MCF 10A (cell line): ENCODE measurements around the gene ACBD5. TPM values are rescaled to one million over a fixed set of nuclear protein-coding genes. Genes with fewer than 3 reads are reported as not detected.
"Not testable (repeated sequence)": the region's sequence is repeated elsewhere in the genome, so short reads cannot be mapped to it uniquely, and the experiment has no call there.

ENCODE experiments used
- BruUV-seq: library from RNA; stranded (reverse); fragments of 400-500 nt; replicated peaks from 2 replicates; lab custom pipeline; 2021; lab: Mats Ljungman, UMichigan
- CTCF ChIA-PET: fragments of 300-600 bp; sonication (Branson Sonifier 250); formaldehyde crosslinking; extraction: SDS; loops from one replicate; lab custom pipeline; 2021; ENCODE audit warnings: antibody characterized with exemption, inconsistent platforms; lab: Yijun Ruan, JAX
- POLR2A ChIA-PET: fragments of 300-600, 350-650 bp; sonication (Branson Sonifier 250); formaldehyde crosslinking; extraction: SDS; loops from one replicate; lab custom pipeline; 2020; ENCODE audit warnings: antibody characterized with exemption, inconsistent platforms; lab: Yijun Ruan, JAX
- DNase-seq: peaks from one replicate; pipeline ENCODE4 v3.0.0-alpha.2; 2018; ENCODE audit not compliant: unreplicated experiment
- H3K27ac Mint-ChIP-seq: one replicate; pipeline ENCODE4 v1.8.0; 2022; ENCODE audit warnings: mild to moderate bottlenecking, low read depth, mixed read lengths; ENCODE audit not compliant: unreplicated experiment
- H3K27me3 Mint-ChIP-seq: one replicate; pipeline ENCODE4 v1.8.0; 2022; ENCODE audit warnings: mixed read lengths; ENCODE audit not compliant: insufficient read depth, unreplicated experiment
- H3K36me3 Mint-ChIP-seq: one replicate; pipeline ENCODE4 v1.8.0; 2022; ENCODE audit warnings: mild to moderate bottlenecking, moderate library complexity, mixed read lengths; ENCODE audit not compliant: insufficient read depth, unreplicated experiment
- H3K4me1 Mint-ChIP-seq: one replicate; pipeline ENCODE4 v1.8.0; 2022; ENCODE audit warnings: mixed read lengths; ENCODE audit not compliant: insufficient read depth, unreplicated experiment
- H3K4me3 Mint-ChIP-seq: one replicate; pipeline ENCODE4 v1.8.0; 2022; ENCODE audit warnings: mild to moderate bottlenecking, moderate library complexity, mixed read lengths; ENCODE audit not compliant: unreplicated experiment
- H3K9me3 Mint-ChIP-seq: one replicate; pipeline ENCODE4 v1.8.0; 2022; ENCODE audit warnings: mixed read lengths; ENCODE audit not compliant: unreplicated experiment
- intact Hi-C: fragments of 100-400 bp; cut with micrococcal nuclease; formaldehyde crosslinking; loops from 2 replicates; pipeline ENCODE4 v1.14.1; 2022
- total RNA-seq: library from RNA; stranded (reverse); gene quantifications from 2 replicates; pipeline ENCODE4 v1.2.3, GENCODE V29; 2022
- TF ChIP-seq, protein P1 (sequence below): fragments of 200-600 bp; IDR thresholded peaks from one replicate; pipeline ENCODE4 v1.8.0; 2022; ENCODE audit warnings: antibody characterized with exemption, mild to moderate bottlenecking; ENCODE audit not compliant: unreplicated experiment

Gene ACBD5
- total RNA-seq, 1 experiment from 2014 or later, result 22.2 TPM

DNA sequence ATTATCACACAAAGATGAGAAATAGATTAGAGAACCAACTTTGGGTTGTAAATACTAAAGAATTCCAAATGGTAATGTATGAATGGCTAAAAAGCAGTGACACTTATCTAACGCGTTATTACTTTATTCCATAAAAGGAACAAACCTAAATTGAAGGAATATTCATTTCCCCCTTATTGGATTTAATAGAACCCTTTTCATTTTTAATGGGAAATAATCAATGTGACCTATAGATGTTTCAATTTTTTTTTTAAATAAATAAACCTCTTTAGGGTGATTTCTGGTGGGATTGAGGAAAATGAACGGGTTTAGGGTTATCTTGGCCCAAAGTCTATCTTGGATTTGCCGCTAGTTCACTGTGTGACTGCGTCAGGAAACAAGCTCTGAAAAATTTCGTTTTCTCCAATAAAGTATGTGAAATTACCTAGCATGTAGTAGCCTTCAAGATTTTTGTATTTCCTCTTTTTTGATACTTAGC, 1.9 kb upstream of the ACBD5 start:
- TSS peak; percentile 89 for BruUV-seq
- DNase-seq, result no peak
- POLR2A ChIA-PET, result interaction anchor here (0.6 to 1.7 kb wide), 13 partner anchors 10 to 1012 kb away, joined by 3 to 14 read pairs (median 4); partner anchors contain the start of genes RAB18 and YME1L1
- Mint-ChIP-seq H3K27me3 (no peaks in the 10 kb centered on the region), H3K36me3 (peaks cover 19% of the 10 kb centered on the region), H3K27ac (peak overlapping the region; percentile 94), H3K9me3 (no peaks in the 10 kb centered on the region), H3K4me3 (peak overlapping the region; percentile 86), H3K4me1 (peaks cover 7% of the 10 kb centered on the region)
- TF ChIP-seq, protein P1, sequence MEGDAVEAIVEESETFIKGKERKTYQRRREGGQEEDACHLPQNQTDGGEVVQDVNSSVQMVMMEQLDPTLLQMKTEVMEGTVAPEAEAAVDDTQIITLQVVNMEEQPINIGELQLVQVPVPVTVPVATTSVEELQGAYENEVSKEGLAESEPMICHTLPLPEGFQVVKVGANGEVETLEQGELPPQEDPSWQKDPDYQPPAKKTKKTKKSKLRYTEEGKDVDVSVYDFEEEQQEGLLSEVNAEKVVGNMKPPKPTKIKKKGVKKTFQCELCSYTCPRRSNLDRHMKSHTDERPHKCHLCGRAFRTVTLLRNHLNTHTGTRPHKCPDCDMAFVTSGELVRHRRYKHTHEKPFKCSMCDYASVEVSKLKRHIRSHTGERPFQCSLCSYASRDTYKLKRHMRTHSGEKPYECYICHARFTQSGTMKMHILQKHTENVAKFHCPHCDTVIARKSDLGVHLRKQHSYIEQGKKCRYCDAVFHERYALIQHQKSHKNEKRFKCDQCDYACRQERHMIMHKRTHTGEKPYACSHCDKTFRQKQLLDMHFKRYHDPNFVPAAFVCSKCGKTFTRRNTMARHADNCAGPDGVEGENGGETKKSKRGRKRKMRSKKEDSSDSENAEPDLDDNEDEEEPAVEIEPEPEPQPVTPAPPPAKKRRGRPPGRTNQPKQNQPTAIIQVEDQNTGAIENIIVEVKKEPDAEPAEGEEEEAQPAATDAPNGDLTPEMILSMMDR, result no peak
- CTCF ChIA-PET, result interaction anchor here (0.7 to 1.1 kb wide), 4 partner anchors 88 to 1024 kb away, joined by 3 to 5 read pairs (median 3); partner anchors contain the start of gene MASTL
- intact Hi-C loops, result loop anchor here (1.0 to 10.0 kb wide), 4 partner anchors 80 to 262 kb away; partner anchors contain the start of genes MASTL and RAB18

DNA sequence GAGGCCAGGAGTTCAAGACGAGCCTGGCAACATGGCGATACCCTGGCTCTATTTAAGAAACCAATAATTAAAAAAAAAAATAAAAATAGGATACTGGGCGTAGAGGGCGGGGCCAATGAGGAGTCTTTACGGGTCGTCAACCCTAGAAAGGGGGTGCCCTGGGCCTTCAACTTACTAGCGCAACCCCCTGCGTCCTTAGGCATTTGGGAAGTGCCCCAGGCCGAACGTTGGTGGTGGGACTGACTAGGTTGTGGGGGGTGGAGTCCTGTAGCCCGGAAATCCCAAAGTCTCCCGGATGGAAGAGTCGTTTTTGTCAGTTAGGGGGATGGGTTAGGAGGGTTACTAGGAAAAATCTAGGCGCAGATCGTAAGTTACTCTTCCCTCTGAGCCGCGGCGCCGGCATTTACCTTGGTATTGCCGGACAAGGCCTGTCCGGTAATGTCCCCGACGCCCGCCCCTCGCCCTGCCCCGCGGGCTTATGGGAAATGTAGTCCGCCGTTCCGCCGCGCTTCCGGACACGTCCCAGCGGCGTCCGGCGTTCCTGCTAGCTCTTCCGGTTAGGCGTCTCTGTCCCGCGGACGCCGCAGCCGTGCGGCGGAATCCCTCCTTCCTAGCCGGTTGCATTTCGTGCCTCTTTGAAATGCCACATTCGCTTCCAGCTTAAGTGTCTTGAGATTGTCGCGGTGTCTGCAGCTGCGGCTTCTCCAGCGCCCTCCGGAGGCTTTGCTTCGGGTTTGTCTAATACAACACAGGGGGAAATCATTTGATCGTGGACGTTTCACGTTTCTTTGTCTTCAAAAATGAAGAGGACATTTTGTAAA, 1.3 kb upstream of the ACBD5 start:
- peak overlapping the region; percentile 94 for H3K27ac Mint-ChIP-seq
- ChIA-PET CTCF (interaction anchor here (1.0 kb wide), 1 partner anchor 87 kb away, joined by 3 read pairs; the partner anchor contains the start of gene MASTL), POLR2A (interaction anchor here (0.7 to 1.7 kb wide), 13 partner anchors 9 to 1012 kb away, joined by 3 to 14 read pairs (median 4); partner anchors contain the start of genes RAB18 and YME1L1)
- BruUV-seq, result no TSS peak
- TF ChIP-seq, protein P1, result no peak
- H3K36me3 Mint-ChIP-seq, result peaks cover 19% of the 10 kb centered on the region
- no peaks in the 10 kb centered on the region for H3K27me3 Mint-ChIP-seq
- H3K4me1 Mint-ChIP-seq, result peaks cover 7% of the 10 kb centered on the region
- no peaks in the 10 kb centered on the region for H3K9me3 Mint-ChIP-seq
- intact Hi-C loops, result loop anchor here (1.0 to 10.0 kb wide), 4 partner anchors 80 to 263 kb away; partner anchors contain the start of genes MASTL and RAB18
- peak; percentile 95 for DNase-seq
- peak overlapping the region; percentile 86 for H3K4me3 Mint-ChIP-seq

DNA sequence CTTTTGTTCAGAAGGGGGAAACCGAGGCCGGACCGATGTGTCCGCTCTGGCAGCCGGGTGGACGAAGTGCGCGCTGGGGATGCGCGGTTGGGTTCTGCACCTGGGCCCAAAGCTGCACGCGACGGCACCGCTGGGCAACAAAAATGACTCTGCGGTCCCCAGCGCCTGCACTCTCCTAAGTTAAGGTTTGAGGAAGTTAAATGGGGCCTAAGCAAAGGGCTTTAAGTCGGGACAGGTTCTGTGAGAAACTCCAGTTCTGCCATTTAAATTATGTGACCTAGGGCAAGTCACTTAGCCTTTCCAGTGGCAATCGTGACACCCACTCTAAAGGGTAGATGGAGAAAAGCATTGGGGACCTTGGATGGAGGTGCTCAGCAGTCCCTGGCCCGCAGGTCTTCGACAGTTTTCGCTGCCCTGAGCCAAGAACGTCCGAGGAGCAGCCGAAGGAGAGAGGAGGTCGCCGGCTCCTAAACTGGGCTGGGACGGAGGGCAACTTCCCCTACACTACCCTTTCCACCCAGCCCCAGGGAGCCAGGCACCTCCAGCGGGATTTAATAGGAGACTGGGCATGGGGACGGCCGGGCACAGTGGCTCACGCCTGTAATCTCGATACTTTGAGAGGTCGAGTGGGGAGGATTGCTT, 534 bp upstream of the ACBD5 start:
- peak overlapping the region; percentile 94 for H3K27ac Mint-ChIP-seq
- no peaks in the 10 kb centered on the region for H3K27me3 Mint-ChIP-seq
- POLR2A ChIA-PET, result interaction anchor here (0.9 to 2.4 kb wide), 3 partner anchors 18 to 135 kb away, joined by 3 to 39 read pairs (median 4); partner anchors contain the start of genes MASTL and YME1L1
- H3K36me3 Mint-ChIP-seq, result peaks cover 24% of the 10 kb centered on the region
- peak overlapping the region; percentile 86 for H3K4me3 Mint-ChIP-seq
- intact Hi-C loops, result loop anchor here (5.0 to 10.0 kb wide), 3 partner anchors 81 to 264 kb away; partner anchors contain the start of gene RAB18
- peaks cover 7% of the 10 kb centered on the region for H3K4me1 Mint-ChIP-seq
- no peaks in the 10 kb centered on the region for H3K9me3 Mint-ChIP-seq
- peak; percentile 36 for DNase-seq
- TF ChIP-seq, protein P1, result no peak
- CTCF ChIA-PET, result no interaction called here
- no TSS peak for BruUV-seq

DNA sequence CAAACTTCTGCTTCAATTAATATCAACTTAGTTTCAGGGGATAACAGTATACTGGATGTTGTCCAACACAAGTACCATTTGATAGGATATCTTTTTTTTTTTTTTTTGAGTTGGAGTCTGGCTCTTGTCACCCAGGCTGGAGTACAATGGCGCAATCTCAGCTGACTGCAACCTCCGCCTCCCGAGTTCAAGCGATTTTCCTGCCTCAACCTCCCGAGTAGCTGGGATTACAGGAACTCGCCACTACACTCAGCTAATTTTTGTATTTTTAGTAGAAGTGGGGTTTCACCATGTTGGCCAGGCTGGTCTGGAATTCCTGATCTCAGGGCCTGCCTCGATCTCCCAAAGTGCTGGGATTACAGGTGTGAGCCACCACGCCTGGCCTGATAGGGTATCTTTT, 3.1 kb downstream of the ACBD5 start:
- CTCF ChIA-PET, result interaction anchor here (0.6 to 1.0 kb wide), 3 partner anchors 13 to 123 kb away, joined by 3 to 5 read pairs (median 5); no protein-coding TSS in a partner anchor
- H3K4me1 Mint-ChIP-seq, BruUV-seq, H3K4me3 Mint-ChIP-seq, H3K9me3 Mint-ChIP-seq, H3K27ac Mint-ChIP-seq, DNase-seq, intact Hi-C loops, H3K27me3 Mint-ChIP-seq: not testable (repeated sequence)
- peaks cover 27% of the 10 kb centered on the region for H3K36me3 Mint-ChIP-seq
- POLR2A ChIA-PET, result interaction anchor here (0.9 kb wide), 1 partner anchor 125 kb away, joined by 3 read pairs; no protein-coding TSS in a partner anchor

DNA sequence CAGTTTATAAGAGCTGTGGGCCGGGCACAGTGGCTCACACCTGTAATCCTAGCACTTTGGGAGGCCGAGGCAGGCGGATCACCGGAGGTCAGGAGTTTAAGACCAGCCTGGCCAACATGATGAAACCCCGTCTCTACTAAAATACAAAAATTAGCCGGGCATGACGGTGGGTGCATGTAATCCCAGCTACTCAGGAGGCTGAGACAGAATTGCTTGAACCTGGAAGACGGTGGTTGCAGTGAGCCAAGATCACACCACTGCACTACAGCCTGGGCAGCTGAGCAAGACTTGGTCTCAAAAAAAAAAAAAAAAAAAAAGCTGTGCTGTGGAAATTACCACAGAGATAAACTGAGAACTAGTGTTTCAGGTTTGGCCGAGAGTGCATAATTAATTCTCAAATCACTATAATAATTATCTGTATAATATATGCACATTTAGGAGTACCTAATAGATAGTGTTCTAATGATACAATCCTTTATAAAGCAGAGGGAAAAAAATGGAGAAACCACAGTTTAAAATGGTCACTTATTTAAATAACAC, 3.9 kb downstream of the ACBD5 start:
- BruUV-seq, DNase-seq, H3K9me3 Mint-ChIP-seq, H3K27ac Mint-ChIP-seq, H3K27me3 Mint-ChIP-seq, intact Hi-C loops, H3K4me1 Mint-ChIP-seq, H3K4me3 Mint-ChIP-seq: not testable (repeated sequence)
- POLR2A ChIA-PET, result interaction anchor here (0.9 to 2.5 kb wide), 2 partner anchors 83 to 126 kb away, joined by 3 to 10 read pairs; partner anchors contain the start of genes MASTL and YME1L1
- CTCF ChIA-PET, result interaction anchor here (0.9 to 2.8 kb wide), 3 partner anchors 13 to 124 kb away, joined by 3 to 17 read pairs (median 5); no protein-coding TSS in a partner anchor
- peaks cover 26% of the 10 kb centered on the region for H3K36me3 Mint-ChIP-seq
